Vagina (tissue), 2 donors: ENCODE measurements around the gene PHKB. TPM values are rescaled to one million over a fixed set of nuclear protein-coding genes. Genes with fewer than 3 reads are reported as not detected.

Source experiments
- DNase-seq, 2 donors: peaks; one replicate each; pipeline ENCODE4 v3.0.0-alpha.2; 2017; ENCODE audit errors: extremely low spot score in 2 of 2
- H3K27ac ChIP-seq: fragments of 200-600 bp; sonication (generic); one replicate; pipeline ENCODE4 v1.5.1; 2019
- H3K27me3 ChIP-seq: fragments of 200-600 bp; sonication (generic); one replicate; pipeline ENCODE4 v1.5.1; 2019
- H3K36me3 ChIP-seq, 2 donors: fragments of 200-600 bp; sonication (generic); one replicate each; pipeline ENCODE4 v1.5.1; 2017 to 2019
- H3K4me1 ChIP-seq: fragments of 200-600 bp; sonication (generic); one replicate; pipeline ENCODE4 v1.5.1; 2019
- H3K4me3 ChIP-seq, 2 donors: fragments of 200-600 bp; sonication (generic); 1 replicate in 1 of 2; 2 replicates in 1 of 2; pipeline ENCODE4 v1.5.1; 2016 to 2019
- H3K9me3 ChIP-seq: fragments of 200-600 bp; sonication (generic); one replicate; pipeline ENCODE4 v1.5.1; 2019
- POLR2A ChIP-seq, 2 donors: fragments of 450-650 bp; IDR thresholded peaks; one replicate each; pipeline ENCODE4 v1.6.1; 2017; ENCODE audit warnings: antibody characterized with exemption in 2 of 2, mild to moderate bottlenecking in 2 of 2, moderate library complexity in 2 of 2
- POLR2AphosphoS5 ChIP-seq, 2 donors: sonication (generic); formaldehyde crosslinking; IDR thresholded peaks; one replicate each; pipeline ENCODE4 v1.9.0; 2017; ENCODE audit warnings: antibody characterized with exemption in 2 of 2, mild to moderate bottlenecking in 2 of 2, low read depth in 1 of 2; ENCODE audit not compliant: insufficient read depth in 1 of 2
- intact Hi-C: fragments of 100-400 bp; cut with DNase I; formaldehyde crosslinking; loops from one replicate; pipeline ENCODE4 v1.15.1; 2023
- total RNA-seq: library from RNA; depleted of rRNA; stranded (reverse); fragments of >200 nt; gene quantifications from one replicate; pipeline ENCODE4 v1.2.3, GENCODE V29; 2016
- TF ChIP-seq, protein P1 (sequence below), 3 experiments: fragments of 450-650 bp in 2 of 3; fragments of 200-600 bp in 1 of 3; sonication (generic) in 1 of 3; IDR thresholded peaks; one replicate each; pipeline ENCODE4 v1.5.1; 2017 to 2019; ENCODE audit warnings: antibody characterized with exemption in 3 of 3, mild to moderate bottlenecking in 2 of 3, moderate library complexity in 2 of 3

PHKB gene
- total RNA-seq, 1 donor from 2014 or later, result 64.8 TPM

DNA sequence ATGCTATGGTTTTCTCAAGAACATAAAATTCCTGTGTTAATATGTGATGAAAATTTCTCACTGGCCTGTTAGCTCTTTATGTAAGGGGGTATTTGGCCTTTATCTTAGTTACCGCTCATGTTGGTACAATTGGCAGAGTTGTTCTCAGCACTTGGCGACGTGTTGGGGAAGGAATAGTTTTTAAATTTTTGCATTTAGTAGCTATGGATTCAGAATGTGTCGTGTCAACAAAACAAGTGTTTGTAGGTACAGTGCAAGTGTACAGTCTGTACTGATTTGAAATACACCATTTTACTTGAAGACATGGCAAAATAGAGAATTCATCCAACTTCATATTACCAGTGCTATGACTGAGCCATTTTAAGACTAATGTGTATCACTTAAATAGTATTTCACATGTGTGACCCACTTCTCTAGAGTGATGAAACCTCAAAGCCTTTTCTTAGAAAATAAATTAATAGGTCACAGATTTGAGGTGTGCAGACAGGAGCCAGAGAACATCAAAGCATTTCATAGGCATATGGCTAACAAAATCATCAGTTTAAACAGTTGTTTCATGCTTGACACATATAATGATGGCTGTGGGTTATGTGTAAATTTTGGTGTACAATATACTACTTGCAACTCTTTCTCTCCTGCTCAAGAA lies 150.8 kb downstream of the PHKB start:
- DNase-seq, result no peak
- no peak for TF ChIP-seq POLR2AphosphoS5 (IDR thresholded peaks at IDR 0.05; ENCODE audit: insufficient read depth in 1 of 2, low read depth in 1 of 2)
- TF ChIP-seq POLR2A (IDR thresholded peaks at IDR 0.05), result no peak
- H3K27me3 ChIP-seq, result no peaks in the 10 kb centered on the region
- peaks cover 6% of the 10 kb centered on the region for H3K4me1 ChIP-seq
- intact Hi-C loops, result no loop called here
- no peak overlapping the region for H3K27ac ChIP-seq
- peaks cover 0 to 11% of the 10 kb centered on the region in 2 donors for H3K36me3 ChIP-seq
- no peak overlapping the region for H3K4me3 ChIP-seq
- no peaks in the 10 kb centered on the region for H3K9me3 ChIP-seq

DNA sequence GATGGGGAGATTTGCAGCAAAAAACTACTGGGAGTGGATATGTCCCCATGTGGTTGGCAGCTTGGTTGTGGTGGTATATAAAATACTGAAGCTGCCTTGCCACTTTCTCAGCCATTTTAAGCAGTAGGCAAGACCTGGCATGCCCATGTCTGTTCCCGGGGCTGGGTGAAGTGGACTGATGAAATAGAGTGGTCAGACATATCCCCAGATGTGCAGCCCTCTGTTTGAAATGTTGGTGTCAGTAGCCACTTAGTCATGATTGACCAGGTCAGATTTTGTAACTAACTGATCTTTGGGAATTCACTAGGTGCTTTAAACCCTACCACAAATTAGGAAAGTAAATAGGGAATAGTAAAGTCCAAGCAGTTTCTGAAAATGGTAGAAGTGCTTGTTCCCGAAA lies 151.6 kb downstream of the PHKB start:
- no peak for DNase-seq

DNA sequence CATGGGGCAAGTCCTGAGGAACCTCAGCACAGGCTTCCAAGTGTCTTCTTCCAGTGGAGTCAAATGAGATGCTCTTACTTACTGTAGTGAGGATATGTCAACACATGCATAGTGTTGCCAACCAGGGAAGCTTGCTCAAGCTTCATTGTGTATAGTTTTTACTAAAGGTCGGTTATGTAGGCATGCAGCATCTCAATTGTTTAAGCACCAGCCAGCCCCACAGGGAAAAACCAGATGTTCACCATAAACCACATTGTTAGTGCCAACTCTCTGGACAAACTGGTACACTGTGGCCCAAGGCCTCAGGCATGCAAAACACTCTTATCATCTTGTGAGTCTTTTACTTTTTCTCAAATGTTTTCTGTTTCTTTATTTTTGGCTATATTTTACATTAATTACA lies 152.1 kb downstream of the PHKB start:
- DNase-seq, result no peak
- no peak for TF ChIP-seq POLR2AphosphoS5 (IDR thresholded peaks at IDR 0.05; ENCODE audit: insufficient read depth in 1 of 2, low read depth in 1 of 2)
- TF ChIP-seq, protein P1, sequence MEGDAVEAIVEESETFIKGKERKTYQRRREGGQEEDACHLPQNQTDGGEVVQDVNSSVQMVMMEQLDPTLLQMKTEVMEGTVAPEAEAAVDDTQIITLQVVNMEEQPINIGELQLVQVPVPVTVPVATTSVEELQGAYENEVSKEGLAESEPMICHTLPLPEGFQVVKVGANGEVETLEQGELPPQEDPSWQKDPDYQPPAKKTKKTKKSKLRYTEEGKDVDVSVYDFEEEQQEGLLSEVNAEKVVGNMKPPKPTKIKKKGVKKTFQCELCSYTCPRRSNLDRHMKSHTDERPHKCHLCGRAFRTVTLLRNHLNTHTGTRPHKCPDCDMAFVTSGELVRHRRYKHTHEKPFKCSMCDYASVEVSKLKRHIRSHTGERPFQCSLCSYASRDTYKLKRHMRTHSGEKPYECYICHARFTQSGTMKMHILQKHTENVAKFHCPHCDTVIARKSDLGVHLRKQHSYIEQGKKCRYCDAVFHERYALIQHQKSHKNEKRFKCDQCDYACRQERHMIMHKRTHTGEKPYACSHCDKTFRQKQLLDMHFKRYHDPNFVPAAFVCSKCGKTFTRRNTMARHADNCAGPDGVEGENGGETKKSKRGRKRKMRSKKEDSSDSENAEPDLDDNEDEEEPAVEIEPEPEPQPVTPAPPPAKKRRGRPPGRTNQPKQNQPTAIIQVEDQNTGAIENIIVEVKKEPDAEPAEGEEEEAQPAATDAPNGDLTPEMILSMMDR (IDR thresholded peaks at IDR 0.05), result no peak
- TF ChIP-seq POLR2A (IDR thresholded peaks at IDR 0.05), result no peak
- Histone ChIP-seq H3K27ac (no peak overlapping the region), H3K9me3 (no peaks in the 10 kb centered on the region), H3K27me3 (no peaks in the 10 kb centered on the region), H3K4me3 (no peak overlapping the region), H3K36me3 (peaks cover 0 to 11% of the 10 kb centered on the region in 2 donors), H3K4me1 (peaks cover 15% of the 10 kb centered on the region)
- intact Hi-C loops, result no loop called here

More for the DNA sequence above, 151.6 kb downstream of the PHKB start:
- Histone ChIP-seq H3K27ac (no peak overlapping the region), H3K27me3 (no peaks in the 10 kb centered on the region), H3K4me3 (no peak overlapping the region), H3K9me3 (no peaks in the 10 kb centered on the region), H3K4me1 (peaks cover 11% of the 10 kb centered on the region), H3K36me3 (peaks cover 0 to 11% of the 10 kb centered on the region in 2 donors)
- TF ChIP-seq, protein P1 (IDR thresholded peaks at IDR 0.05), result no peak
- intact Hi-C loops, result no loop called here

DNA sequence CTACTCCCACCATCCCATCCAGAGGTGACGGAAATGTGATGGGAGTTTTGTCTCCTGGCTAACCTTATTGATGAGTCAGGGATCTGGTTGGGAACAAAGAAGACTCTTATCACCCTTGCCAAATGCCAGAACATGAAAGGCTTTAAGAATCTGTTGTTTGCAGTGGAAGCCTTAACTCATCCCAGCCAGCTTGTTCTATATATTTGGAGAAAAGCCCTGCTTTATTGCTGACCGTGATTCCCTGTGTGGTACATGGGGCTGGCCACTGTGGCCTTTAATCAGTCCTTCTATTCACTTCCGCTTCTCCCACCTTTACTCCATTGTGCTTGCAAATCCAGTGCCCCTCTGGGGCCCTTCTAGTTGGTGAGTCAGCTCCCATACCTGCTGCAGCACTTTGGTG lies 156.6 kb downstream of the PHKB start:
- Histone ChIP-seq H3K4me1 (peaks cover 15% of the 10 kb centered on the region), H3K9me3 (no peaks in the 10 kb centered on the region), H3K27me3 (no peaks in the 10 kb centered on the region), H3K36me3 (no peaks in the 10 kb centered on the region), H3K4me3 (no peak overlapping the region), H3K27ac (no peak overlapping the region)
- TF ChIP-seq, protein P1 (IDR thresholded peaks at IDR 0.05), result no peak
- intact Hi-C loops, result no loop called here
- DNase-seq, result no peak

DNA sequence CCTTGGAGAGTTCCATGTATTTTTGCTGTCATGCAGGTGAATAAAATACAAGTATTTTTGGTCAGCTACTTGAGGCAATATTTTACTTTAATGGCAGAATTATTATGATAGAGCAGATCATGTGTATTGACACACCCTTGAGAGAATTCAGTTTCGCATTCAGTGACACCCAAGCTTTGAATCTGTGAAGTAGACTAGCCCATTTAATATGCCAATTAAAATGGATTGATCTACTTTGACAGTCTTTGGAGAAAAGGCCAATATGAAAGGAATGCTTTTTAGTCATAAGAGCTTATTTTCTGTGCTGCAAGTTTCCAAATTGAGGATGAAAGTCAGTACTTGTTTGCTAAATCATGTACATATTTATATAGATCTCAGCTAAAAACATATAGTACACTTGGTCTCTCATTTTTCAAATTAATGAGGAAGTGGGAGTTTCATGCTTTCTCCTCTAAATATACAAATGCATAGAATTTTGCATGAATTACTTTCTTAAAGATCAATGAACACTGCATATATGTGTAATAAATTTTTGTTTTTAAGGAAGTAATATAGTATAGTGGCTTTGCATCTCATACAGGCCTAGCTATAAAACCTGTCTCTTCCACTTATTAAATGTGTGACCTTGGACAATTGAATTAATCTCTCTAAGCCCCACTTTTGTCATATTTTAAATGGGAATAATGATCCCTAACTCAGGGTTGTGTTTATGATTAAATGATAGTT lies 161.5 kb downstream of the PHKB start:
- no peaks in the 10 kb centered on the region for H3K9me3 ChIP-seq
- no peak overlapping the region for H3K4me3 ChIP-seq
- H3K27me3 ChIP-seq, result no peaks in the 10 kb centered on the region
- no peaks in the 10 kb centered on the region for H3K36me3 ChIP-seq
- H3K27ac ChIP-seq, result no peak overlapping the region
- peaks cover 6% of the 10 kb centered on the region for H3K4me1 ChIP-seq
- TF ChIP-seq, protein P1 (IDR thresholded peaks at IDR 0.05), result no peak
- TF ChIP-seq POLR2A (IDR thresholded peaks at IDR 0.05) (no peak), POLR2AphosphoS5 (IDR thresholded peaks at IDR 0.05; ENCODE audit: insufficient read depth in 1 of 2, low read depth in 1 of 2) (no peak)
- intact Hi-C loops, result no loop called here
- DNase-seq, result no peak
